HCT116 (cell line): ENCODE measurements around the gene ZNF808. TPM values are rescaled to one million over a fixed set of nuclear protein-coding genes. Genes with fewer than 3 reads are reported as not detected.
"Not testable (repeated sequence)": the region's sequence is repeated elsewhere in the genome, so short reads cannot be mapped to it uniquely, and the experiment has no call there.

Experiments
- ATAC-seq: fragments of 200-7000 bp; cut with Tn5 transposase; 2 replicates; pipeline ENCODE4 v1.9.1; 2020; ENCODE audit warnings: mild to moderate bottlenecking, moderate library complexity
- BruUV-seq: library from RNA; stranded (reverse); fragments of 400-500 nt; replicated peaks from 2 replicates; lab custom pipeline; 2021; lab: Mats Ljungman, UMichigan
- CTCF ChIA-PET: fragments of 300-600 bp; sonication (Branson Sonifier 250); formaldehyde crosslinking; loops from one replicate; lab custom pipeline; 2021; ENCODE audit warnings: antibody characterized with exemption; lab: Charles Lee
- POLR2A ChIA-PET: fragments of 300-600, 350-600 bp; sonication (Branson Sonifier 250); formaldehyde crosslinking; loops from one replicate; lab custom pipeline; 2021; ENCODE audit warnings: antibody characterized with exemption; lab: Charles Lee
- RAD21 ChIA-PET, 2 experiments: fragments of 300-600 bp; sonication (Branson Sonifier 250); formaldehyde crosslinking; loops; one replicate each; lab custom pipeline; 2023; ENCODE audit warnings: low total read pairs in 2 of 2; ENCODE audit not compliant: uncharacterized antibody in 2 of 2, unreplicated experiment in 2 of 2, low non-redundant PET in 1 of 2; lab: Charles Lee
- DNase-seq: peaks from one replicate; pipeline ENCODE4 v3.0.0-alpha.2; 2010; ENCODE audit warnings: low read depth, low spot score
- H2AFZ ChIP-seq: fragments of 200-600 bp; shearing (Covaris generic), sonication (generic); 2 replicates; pipeline ENCODE4 v1.6.1; 2017; ENCODE audit warnings: low read depth, mixed run types, mixed read lengths, antibody characterized with exemption, low read length; ENCODE audit not compliant: poor library complexity, severe bottlenecking
- H3K27ac ChIP-seq: 2 replicates; pipeline ENCODE4 v1.5.1; 2012; ENCODE audit warnings: low read depth, low read length
- H3K27me3 ChIP-seq: fragments of 200-600 bp; sonication (generic); 2 replicates; pipeline ENCODE4 v1.6.1; 2016; ENCODE audit warnings: mixed run types, low read length, mixed read lengths; ENCODE audit not compliant: insufficient read depth
- H3K36me3 ChIP-seq, 2 experiments: fragments of 200-500 bp in 1 of 2; fragments of 200-600 bp in 1 of 2; sonication (Bioruptor generic) in 1 of 2; sonication (generic) in 1 of 2; 2 replicates each; pipeline versions ENCODE4 v1.5.1 to v1.6.1; 2014 to 2016; ENCODE audit warnings: low read length in 2 of 2, inconsistent platforms in 1 of 2, mixed read lengths in 1 of 2, mixed run types in 1 of 2; ENCODE audit not compliant: insufficient read depth in 2 of 2, control insufficient read depth in 1 of 2
- H3K4me1 ChIP-seq, 2 experiments: fragments of 200-600 bp in 1 of 2; sonication (generic) in 1 of 2; 2 replicates each; pipeline versions ENCODE4 v1.5.1 to v1.6.1; 2012 to 2017; ENCODE audit warnings: low read length in 2 of 2, inconsistent platforms in 1 of 2, mild to moderate bottlenecking in 1 of 2, mixed read lengths in 1 of 2, mixed run types in 1 of 2, moderate library complexity in 1 of 2; ENCODE audit not compliant: insufficient read depth in 2 of 2, control insufficient read depth in 1 of 2
- H3K4me2 ChIP-seq: fragments of 200-600 bp; sonication (generic); 2 replicates; pipeline ENCODE4 v1.6.1; 2017; ENCODE audit warnings: mixed run types, low read length, mixed read lengths
- H3K4me3 ChIP-seq, 2 experiments: fragments of 200-600 bp in 1 of 2; sonication (generic) in 1 of 2; replicated peaks in 1 of 2; 2 replicates each; pipeline ENCODE4 v1.5.1; 2011 to 2016; ENCODE audit warnings: low read length in 2 of 2, control low read depth in 1 of 2, low read depth in 1 of 2, mild to moderate bottlenecking in 1 of 2, mixed read lengths in 1 of 2, mixed run types in 1 of 2
- H3K79me2 ChIP-seq: fragments of 200-600 bp; sonication (generic); 2 replicates; pipeline ENCODE4 v1.6.1; 2017; ENCODE audit warnings: mild to moderate bottlenecking, mixed run types, low read length, moderate library complexity, mixed read lengths; ENCODE audit not compliant: insufficient read depth
- H3K9ac ChIP-seq: fragments of 200-600 bp; sonication (generic); 2 replicates; pipeline ENCODE4 v1.6.1; 2016; ENCODE audit warnings: low read length, mixed read lengths
- H3K9me2 ChIP-seq: fragments of 200-600 bp; sonication (generic), shearing (Covaris generic); 2 replicates; pipeline ENCODE4 v1.6.1; 2017; ENCODE audit warnings: mixed run types, mild to moderate bottlenecking, moderate library complexity; ENCODE audit not compliant: insufficient read depth
- H3K9me3 ChIP-seq, 2 experiments: fragments of 200-500 bp in 1 of 2; fragments of 200-600 bp in 1 of 2; sonication (Bioruptor generic) in 1 of 2; sonication (generic) in 1 of 2; 2 replicates each; pipeline ENCODE4 v1.6.1; 2014 to 2017; ENCODE audit warnings: low read length in 2 of 2, mixed read lengths in 2 of 2, inconsistent platforms in 1 of 2, low read depth in 1 of 2, mild to moderate bottlenecking in 1 of 2, mixed run types in 1 of 2, moderate library complexity in 1 of 2; ENCODE audit not compliant: control insufficient read depth in 1 of 2, insufficient read depth in 1 of 2
- H4K20me1 ChIP-seq: fragments of 200-600 bp; sonication (generic), shearing (Covaris generic); 2 replicates; pipeline ENCODE4 v1.6.1; 2017; ENCODE audit warnings: mixed run types, mild to moderate bottlenecking, moderate library complexity; ENCODE audit not compliant: insufficient read depth
- RAD21 ChIP-seq: IDR thresholded peaks from 2 replicates; pipeline ENCODE4 v1.6.1; 2012; ENCODE audit warnings: low read depth, mild to moderate bottlenecking
- ZNF274 ChIP-seq: fragments of 200-500 bp; sonication (Bioruptor generic); IDR thresholded peaks from 2 replicates; pipeline ENCODE4 v1.6.1; 2014; ENCODE audit warnings: mild to moderate bottlenecking, low read depth, low read length, inconsistent platforms
- intact Hi-C: fragments of 100-400 bp; cut with micrococcal nuclease; formaldehyde crosslinking; loops from 2 replicates; pipeline ENCODE4 v1.10.0; 2022
- total RNA-seq: library from RNA; stranded (reverse); gene quantifications from one replicate; pipeline ENCODE4 v1.2.1, GENCODE V29; 2021; ENCODE audit not compliant: unreplicated experiment
- TF ChIP-seq, protein P1 (sequence below): IDR thresholded peaks from 2 replicates; pipeline ENCODE4 v1.6.1; 2012; ENCODE audit warnings: low read depth

ZNF808 gene
- total RNA-seq, 1 experiment from 2014 or later: 15.4 TPM

DNA sequence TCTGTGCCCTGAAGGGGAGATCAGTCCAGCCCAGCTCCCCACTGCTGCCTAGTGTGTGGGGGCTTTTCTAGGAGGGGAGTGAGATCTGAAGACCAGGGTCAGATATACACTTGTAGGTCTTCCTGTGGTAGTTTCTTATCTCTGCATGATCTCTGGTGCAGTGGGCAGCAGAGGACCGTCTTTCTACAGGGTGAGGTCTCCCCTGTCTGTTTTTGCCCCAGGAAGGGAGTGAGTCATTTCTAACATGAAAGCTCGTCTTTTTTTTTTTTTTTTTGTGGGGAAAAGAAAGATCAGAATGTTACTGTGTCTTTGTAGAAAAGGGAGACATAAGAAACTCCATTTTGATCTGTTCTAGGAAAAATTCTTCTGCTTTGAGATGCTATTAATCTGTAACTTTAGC is 8.8 kb upstream of the ZNF808 start:
- no peaks in the 10 kb centered on the region for H3K36me3 ChIP-seq
- H3K4me3 ChIP-seq: no peak overlapping the region
- POLR2A ChIA-PET: no interaction called here
- TF ChIP-seq, protein P1, sequence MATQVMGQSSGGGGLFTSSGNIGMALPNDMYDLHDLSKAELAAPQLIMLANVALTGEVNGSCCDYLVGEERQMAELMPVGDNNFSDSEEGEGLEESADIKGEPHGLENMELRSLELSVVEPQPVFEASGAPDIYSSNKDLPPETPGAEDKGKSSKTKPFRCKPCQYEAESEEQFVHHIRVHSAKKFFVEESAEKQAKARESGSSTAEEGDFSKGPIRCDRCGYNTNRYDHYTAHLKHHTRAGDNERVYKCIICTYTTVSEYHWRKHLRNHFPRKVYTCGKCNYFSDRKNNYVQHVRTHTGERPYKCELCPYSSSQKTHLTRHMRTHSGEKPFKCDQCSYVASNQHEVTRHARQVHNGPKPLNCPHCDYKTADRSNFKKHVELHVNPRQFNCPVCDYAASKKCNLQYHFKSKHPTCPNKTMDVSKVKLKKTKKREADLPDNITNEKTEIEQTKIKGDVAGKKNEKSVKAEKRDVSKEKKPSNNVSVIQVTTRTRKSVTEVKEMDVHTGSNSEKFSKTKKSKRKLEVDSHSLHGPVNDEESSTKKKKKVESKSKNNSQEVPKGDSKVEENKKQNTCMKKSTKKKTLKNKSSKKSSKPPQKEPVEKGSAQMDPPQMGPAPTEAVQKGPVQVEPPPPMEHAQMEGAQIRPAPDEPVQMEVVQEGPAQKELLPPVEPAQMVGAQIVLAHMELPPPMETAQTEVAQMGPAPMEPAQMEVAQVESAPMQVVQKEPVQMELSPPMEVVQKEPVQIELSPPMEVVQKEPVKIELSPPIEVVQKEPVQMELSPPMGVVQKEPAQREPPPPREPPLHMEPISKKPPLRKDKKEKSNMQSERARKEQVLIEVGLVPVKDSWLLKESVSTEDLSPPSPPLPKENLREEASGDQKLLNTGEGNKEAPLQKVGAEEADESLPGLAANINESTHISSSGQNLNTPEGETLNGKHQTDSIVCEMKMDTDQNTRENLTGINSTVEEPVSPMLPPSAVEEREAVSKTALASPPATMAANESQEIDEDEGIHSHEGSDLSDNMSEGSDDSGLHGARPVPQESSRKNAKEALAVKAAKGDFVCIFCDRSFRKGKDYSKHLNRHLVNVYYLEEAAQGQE: no peak
- TF ChIP-seq RAD21 (no peak), ZNF274 (no peak)
- intact Hi-C loops: no loop called here
- RAD21 ChIA-PET: no interaction called here
- no TSS peak for BruUV-seq
- no peaks in the 10 kb centered on the region for H3K27me3 ChIP-seq
- DNase-seq (no peak), ATAC-seq (no peak)
- H3K9me2 ChIP-seq: no peaks in the 10 kb centered on the region
- H3K4me2 ChIP-seq: no peak overlapping the region
- peaks cover 3 to 4% of the 10 kb centered on the region in 2 experiments; a peak in 2 of 4 replicates for H3K9me3 ChIP-seq
- H3K9ac ChIP-seq: no peak overlapping the region
- no peak overlapping the region for H3K27ac ChIP-seq
- H3K79me2 ChIP-seq: no peaks in the 10 kb centered on the region
- no peaks in the 10 kb centered on the region for H4K20me1 ChIP-seq
- CTCF ChIA-PET: no interaction called here
- no peak overlapping the region for H2AFZ ChIP-seq
- no peaks in the 10 kb centered on the region for H3K4me1 ChIP-seq

DNA sequence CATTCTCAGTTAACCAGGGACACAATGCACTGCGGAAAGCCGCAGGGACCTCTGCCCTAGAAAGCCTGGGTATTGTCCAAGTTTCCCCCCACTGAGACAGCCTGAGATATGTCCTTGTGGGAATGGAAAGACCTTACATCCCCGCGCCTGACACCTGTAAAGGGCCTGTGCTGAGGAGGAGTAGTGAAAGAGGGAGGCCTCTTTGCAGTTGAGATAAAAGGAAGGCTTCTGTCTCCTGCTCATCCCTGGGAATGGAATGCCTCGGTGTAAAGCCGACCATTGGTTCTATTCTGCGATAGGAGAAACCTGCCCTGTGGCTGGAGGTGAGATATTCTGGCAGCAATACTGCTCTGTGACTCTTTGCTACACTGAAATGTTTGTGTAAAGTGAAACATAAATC is 8.3 kb upstream of the ZNF808 start:
- BruUV-seq, intact Hi-C loops, H3K9me3 ChIP-seq: not testable (repeated sequence)

More for the DNA sequence above, 8.3 kb upstream of the ZNF808 start:
- H3K4me2 ChIP-seq, CTCF ChIA-PET, DNase-seq, H4K20me1 ChIP-seq, ATAC-seq, H3K4me1 ChIP-seq, RAD21 ChIA-PET, H3K36me3 ChIP-seq, POLR2A ChIA-PET, H3K9me2 ChIP-seq, H3K27ac ChIP-seq, H2AFZ ChIP-seq, H3K79me2 ChIP-seq, H3K4me3 ChIP-seq, H3K9ac ChIP-seq, H3K27me3 ChIP-seq: not testable (repeated sequence)
